IPS-18c (cell line): Measurements from ENCODE around the gene RUFY4.

Experiments
- H3K4me3 ChIP-seq: 2 replicates; pipeline ENCODE4 v1.7.0; 2013; ENCODE audit warnings: low read depth, mild to moderate bottlenecking, low read length, moderate library complexity; ENCODE audit not compliant: insufficient read depth
- H3K9me3 ChIP-seq: one replicate; pipeline ENCODE4 v1.6.1; 2013; ENCODE audit warnings: mild to moderate bottlenecking, low read length, moderate library complexity; ENCODE audit not compliant: control insufficient read depth, insufficient read depth

Gene RUFY4

GRCh38 chr2:218072002-218072401 lies 2.9 kb downstream of the RUFY4 start:
- Histone ChIP-seq H3K9me3 (no peaks in the 10 kb centered on the region), H3K4me3 (no peak overlapping the region)

GRCh38 chr2:218072478-218073024 lies 3.5 kb downstream of the RUFY4 start:
- Histone ChIP-seq H3K9me3 (no peaks in the 10 kb centered on the region), H3K4me3 (no peak overlapping the region)

DNA sequence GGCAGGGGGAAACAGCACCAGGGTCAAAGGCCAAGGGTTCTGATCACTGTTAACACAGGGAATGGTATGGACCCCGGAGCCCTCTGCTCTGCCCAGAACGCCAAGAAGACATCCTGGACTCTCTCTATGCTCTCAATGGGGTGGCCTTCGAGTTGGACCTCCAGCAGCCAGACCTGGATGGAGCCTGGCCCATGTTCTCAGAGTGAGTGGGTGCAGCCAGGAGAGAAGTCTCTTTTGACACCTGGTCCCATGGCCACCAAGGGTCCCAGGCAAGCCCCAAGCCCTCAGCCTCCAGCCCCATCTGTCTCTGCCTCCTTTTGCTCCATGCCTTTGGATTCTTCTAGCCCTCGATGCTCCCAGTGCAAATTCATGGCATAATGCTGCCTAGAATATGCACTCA lies 4.1 kb downstream of the RUFY4 start:
- no peaks in the 10 kb centered on the region for H3K9me3 ChIP-seq
- H3K4me3 ChIP-seq = no peak overlapping the region

DNA sequence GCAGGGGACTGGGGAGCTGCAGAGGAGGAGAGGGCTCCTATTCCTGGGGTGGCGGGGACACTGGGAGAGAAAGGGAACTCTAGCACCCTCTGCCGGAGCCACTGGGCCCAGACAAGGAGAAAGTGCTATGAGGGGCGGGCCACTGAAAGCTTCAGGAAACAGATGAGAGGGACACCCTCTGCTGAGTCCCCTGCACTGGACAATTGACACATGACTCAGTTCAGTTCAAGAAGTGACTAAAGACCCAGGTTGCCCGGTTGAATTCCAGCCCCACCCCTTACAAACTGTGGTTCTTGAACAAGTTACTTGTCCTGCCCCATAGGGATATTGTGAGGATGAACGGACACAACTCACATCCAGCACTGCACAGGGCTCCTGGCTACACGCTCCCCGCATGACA lies 5.0 kb downstream of the RUFY4 start:
- Histone ChIP-seq H3K4me3 (no peak overlapping the region), H3K9me3 (no peaks in the 10 kb centered on the region)

DNA sequence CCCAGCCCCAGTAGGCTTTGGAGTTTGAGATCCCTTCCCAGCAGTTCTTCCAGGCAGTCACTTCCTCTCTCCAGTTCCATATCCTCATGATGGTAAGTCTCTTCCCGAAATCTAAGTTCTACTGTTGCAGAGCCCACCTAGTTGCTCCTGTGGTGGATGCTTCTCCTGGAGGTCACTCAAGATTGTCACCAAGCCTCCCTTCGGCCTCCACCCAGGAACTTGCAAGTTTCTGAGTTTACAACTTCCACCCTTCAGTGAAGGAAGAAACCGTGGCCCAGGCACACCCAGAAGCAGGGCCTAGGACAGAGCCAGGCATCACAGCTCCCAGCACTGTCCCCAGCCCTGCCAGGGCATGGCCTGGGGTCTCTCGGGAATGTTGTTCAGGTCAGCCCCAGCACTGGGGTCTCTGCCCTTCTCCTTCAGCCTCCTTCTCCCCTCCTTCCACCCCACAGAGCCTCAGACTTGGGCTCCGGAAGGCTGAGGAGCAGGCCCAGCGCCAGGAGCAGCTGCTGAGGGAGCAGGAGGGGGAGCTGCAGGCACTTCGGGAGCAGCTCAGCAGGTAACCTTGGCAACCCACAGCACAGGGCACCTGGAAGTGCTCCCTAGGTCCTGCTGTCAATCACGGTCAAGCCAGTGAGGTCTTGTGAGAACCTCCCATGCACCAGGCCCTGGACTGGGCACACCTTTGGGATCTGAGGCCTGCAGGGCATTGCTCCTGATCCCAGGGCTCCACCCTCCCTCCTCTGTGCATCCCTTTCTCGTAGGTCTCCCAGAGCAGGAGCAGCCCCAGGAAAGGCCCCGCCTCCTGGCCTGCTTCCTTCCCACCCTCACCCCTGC lies 7.1 kb downstream of the RUFY4 start:
- no peak overlapping the region for H3K4me3 ChIP-seq

GRCh38 chr2:218077464-218078216 lies 8.6 kb downstream of the RUFY4 start:
- Histone ChIP-seq H3K9me3 (no peaks in the 10 kb centered on the region), H3K4me3 (no peak overlapping the region)

More for the DNA sequence above, 7.1 kb downstream of the RUFY4 start:
- no peaks in the 10 kb centered on the region for H3K9me3 ChIP-seq

DNA sequence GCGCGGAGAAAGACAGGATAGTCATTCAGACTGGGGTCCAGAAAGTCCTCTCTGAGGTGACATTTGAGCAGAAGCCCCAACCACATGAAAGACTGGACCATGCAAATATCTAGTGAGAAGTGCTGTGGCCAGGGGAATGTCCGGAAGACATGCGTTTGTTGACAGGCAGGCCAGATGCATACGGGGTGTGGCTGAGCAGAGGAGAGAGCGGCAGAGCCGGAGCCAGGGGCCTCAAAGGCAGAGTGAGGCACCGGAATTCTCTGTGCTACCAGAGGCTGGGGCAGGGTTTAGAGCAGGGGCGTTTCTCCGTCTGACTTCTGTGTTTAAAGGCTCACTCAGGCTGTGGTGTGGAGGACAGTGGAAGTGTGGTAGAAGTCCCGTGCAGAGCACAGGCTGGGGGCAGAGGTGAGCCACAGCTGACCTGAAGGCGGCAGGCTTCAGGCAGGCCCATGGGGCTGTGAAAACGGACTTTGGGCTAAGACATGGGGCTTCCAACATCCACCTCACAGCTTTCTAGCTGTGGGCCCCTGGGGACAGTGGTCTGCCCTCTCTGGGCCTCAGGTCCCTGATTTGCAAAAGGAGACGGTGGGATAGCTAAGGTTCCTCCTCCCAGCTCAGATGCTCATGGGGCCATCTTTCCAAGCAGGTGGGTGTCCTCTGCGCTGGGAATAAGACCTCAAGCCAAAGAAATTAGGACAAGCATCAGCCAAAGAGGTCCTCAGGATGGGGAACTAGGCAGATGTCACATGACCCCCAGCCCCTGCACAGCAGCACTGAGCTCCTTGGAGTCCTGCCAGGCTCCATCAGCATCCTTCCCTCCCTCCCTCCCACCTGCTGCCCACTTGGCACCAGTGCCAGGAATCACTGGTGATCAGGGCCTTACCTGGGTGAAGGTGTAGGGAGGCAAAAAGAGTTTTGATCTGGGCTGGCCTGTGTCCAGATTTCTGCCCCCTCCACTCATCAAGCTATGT lies 11.2 kb downstream of the RUFY4 start:
- no peak overlapping the region for H3K4me3 ChIP-seq
- H3K9me3 ChIP-seq = no peaks in the 10 kb centered on the region

GRCh38 chr2:218081063-218081462 lies 12.0 kb downstream of the RUFY4 start:
- H3K9me3 ChIP-seq = no peaks in the 10 kb centered on the region
- H3K4me3 ChIP-seq = no peak overlapping the region

- H3K9me3 ChIP-seq = no peaks in the 10 kb centered on the region
- no peak overlapping the region for H3K4me3 ChIP-seq
Observed at GRCh38 chr2:218081695-218082094, 12.6 kb downstream of the RUFY4 start.

GRCh38 chr2:218082586-218083351 lies 13.7 kb downstream of the RUFY4 start:
- H3K9me3 ChIP-seq = no peaks in the 10 kb centered on the region
- no peak overlapping the region for H3K4me3 ChIP-seq

DNA sequence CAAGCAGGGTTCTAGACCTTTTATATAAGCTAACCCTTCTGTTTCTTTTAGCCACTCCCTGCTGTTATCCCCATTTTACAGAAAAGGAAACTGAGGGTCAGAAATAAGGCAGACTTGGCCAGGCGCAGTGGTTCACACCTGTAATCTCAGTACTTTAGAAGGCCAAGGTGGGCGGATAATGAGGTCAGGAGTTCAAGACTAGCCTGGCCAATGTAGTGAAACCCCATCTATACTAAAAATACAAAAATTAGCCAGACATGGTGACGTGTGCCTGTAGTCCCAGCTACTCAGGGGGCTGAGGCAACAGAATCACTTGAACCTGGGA lies 14.3 kb downstream of the RUFY4 start:
- no peaks in the 10 kb centered on the region for H3K9me3 ChIP-seq
- H3K4me3 ChIP-seq = no peak overlapping the region

GRCh38 chr2:218086478-218086877 lies 17.4 kb downstream of the RUFY4 start:
- Histone ChIP-seq H3K4me3 (no peak overlapping the region), H3K9me3 (no peaks in the 10 kb centered on the region)

DNA sequence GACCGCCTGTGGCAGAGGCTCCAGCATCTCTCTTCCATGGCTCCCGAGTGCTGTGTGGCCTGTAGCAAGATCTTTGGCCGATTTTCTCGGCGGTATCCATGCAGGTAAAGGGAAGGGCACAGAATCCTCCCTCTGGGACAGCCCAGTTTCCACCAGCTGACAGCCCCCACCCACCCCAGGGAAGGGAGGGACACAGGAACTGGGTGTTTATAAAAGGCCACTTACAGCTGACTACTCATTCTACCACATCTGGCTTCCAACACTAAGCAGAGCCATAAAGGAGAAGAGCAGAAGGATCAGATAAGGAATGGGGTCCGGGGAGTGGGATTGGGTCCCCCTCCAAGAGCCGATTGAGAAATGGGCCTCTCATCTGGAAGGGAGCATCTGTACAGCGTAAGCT lies 20.2 kb downstream of the RUFY4 start:
- Histone ChIP-seq H3K9me3 (no peaks in the 10 kb centered on the region), H3K4me3 (no peak overlapping the region)

DNA sequence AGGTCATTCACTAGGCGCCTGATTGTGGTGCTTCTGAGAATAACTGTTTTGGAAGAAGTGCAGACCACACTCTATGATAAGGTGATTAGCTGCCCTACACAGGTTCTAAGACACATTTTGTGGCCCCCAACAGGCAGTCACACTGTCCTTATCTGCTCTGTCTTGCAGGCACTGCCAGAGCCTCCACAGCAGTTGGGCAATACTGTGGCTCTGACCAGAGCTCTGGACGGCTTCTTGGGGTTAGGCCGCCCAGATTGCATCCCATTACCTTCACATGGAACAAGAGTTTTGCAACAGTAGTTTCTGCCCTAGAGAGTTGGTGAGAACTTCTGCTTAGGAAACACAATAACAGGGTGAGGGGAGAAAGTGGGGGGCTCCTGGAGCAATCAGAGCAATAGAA lies 22.7 kb downstream of the RUFY4 start:
- Histone ChIP-seq H3K4me3 (no peak overlapping the region), H3K9me3 (no peaks in the 10 kb centered on the region)

DNA sequence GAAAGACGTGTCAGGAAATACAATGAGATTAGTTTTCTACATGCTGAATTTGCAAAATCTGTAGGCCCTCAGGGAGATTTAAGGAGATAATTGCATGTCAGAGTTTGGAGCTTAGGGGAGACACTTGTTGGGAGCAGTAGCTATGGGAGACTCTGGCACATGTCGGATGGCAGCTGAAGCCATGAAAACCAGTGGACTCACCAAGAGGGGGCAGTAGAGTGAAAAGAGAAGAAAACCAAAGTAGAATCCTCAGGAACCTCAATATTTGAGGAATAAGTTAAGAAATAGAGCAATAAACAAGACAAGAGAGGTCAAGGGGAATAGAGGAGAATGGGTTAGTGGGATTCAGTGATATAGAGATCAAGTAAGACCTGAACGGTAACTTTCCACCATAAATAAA lies 24.8 kb downstream of the RUFY4 start:
- no peak overlapping the region for H3K4me3 ChIP-seq
- no peaks in the 10 kb centered on the region for H3K9me3 ChIP-seq

DNA sequence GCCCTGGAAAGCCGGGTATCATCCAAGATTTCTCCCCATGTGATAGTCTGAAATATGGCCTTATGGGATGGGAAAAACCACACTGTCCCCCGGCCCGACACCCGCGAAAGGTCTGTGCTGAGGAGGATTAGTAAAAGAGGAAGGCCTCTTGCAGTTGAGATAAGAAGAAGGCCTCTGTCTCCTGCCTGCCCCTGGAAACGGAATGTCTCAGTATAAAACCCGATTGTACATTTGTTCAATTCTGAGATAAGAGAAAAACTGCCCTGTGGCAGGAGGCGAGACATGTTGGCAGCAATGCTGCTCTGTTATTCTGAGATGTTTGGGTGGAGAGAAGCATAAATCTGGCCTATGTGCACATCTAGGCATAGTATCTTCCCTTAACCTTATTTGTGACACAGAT lies 26.8 kb downstream of the RUFY4 start:
- Histone ChIP-seq H3K9me3 (no peaks in the 10 kb centered on the region), H3K4me3 (no peak overlapping the region)

DNA sequence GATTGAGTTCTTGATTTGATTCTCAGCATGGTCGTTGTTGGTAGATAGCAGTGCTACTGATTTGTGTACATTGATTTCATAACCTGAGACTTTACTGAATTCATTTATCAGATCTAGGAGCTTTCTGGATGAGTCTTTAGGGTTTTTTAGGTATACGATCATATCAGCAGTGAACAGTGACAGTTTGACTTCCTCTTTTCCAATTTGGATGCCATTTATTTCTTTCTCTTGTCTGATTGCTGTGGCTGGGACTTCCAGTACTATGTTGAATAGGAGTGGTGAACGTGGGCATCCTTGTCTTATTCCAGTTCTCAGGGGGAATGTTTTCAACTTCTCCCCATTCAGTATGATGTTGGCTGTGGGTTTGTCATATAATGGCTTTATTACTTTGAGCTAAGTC lies 28.9 kb downstream of the RUFY4 start:
- H3K9me3 ChIP-seq = peaks cover 2% of the 10 kb centered on the region
- H3K4me3 ChIP-seq = no peak overlapping the region
